ENCODE measurements around the gene LRRC30.

The LRRC30 gene

GRCh38 chr18:7242926-7243325 is 12.0 kb downstream of the LRRC30 start:
- no peak for DNase-seq

DNA sequence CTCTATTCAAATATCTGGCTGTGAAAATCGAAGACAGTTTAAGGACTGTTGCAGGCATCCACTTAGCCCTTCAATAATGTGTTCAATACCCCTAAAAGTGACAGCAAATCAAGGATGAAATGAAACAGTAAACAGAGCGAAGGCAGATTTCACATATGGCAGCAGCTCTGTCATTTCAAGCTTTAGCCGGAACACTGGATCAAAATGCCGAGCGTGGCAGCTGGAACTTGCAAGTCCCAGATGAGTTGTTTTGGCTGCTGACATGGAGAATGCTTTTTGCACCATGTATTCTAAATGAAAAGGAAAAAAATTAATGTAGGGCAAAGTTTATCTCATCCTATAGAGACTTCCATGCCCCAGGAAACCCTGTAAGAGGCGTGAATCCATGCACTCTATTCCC is 18.0 kb downstream of the LRRC30 start:
- DNase-seq: peak; percentile 57

DNA sequence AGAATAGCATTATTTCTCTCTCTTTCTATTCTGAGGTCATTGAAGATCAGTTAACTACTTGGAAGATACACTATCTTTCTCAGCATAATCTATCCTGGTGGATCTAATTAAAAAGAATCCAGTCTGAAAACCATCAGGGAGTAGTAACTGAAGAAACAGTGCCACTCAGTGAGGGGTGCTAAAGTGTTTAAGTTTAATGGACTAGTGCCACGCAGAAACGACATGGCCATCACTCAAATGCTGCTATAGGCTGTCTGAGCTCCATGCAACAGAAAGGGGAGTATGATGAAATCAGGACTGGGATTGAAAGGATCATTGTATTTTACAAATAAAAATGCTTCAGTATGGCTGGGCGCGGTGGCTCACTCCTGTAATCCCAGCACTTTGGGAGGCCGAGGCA is 23.3 kb downstream of the LRRC30 start:
- no peak for DNase-seq

DNA sequence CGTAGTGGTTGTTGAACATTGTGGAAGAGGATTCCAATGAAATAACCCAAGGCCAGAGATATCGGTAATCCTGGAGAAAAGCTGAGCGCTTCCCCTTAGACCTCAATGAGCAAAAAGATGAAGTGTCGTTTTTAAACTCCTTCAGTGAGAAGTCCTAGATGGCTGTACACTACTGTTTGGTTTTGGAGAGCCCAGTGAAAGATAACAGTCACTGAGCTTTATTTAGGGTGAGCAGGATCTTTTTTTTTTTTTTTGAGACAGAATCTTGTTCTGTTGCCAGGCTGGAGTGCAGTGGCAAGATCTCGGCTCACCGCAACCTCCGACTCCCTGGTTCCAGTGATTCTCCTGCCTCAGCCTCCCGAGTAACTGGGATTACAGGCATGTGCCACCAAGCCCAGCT is 24.2 kb downstream of the LRRC30 start:
- no peak for DNase-seq

GRCh38 chr18:7255643-7256042 is 24.8 kb downstream of the LRRC30 start:
- DNase-seq: no peak

DNA sequence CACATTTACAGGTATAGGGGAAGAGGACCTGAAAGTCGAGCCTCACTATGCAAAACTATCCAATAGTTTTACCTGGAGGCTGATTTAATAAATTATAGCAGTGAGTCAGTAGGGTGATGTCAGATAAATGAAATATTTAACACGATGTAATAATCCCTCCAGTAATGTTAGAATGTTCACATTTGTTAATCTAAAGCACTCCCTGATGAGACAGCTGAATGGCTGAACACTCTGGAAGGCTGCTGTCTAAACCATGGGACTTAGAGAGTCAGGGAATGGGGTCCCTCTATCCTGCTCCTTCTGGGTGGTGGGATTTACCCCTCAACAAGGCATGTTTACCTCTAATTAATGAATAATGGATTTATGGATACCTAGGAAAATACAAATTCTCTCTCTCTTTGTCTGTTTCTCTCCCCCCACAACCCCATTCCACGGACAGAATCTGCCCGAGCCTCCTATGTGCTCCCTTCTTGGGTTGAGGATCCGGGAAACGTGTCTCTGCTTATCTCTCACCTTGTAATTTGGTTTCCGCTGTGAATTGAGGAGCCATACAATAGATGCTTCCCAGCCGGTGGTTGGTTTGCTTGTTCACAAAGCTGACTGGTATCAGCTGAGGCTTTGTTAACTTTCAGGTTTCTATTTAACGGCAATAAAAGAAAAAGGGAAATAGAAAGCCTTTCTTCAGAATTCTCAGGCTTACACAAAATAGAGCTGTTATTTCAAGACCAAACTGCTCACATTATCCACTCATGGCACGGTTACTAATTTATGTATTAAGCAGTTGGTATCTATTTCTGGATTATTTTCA is 25.9 kb downstream of the LRRC30 start:
- DNase-seq: no peak

GRCh38 chr18:7257426-7257740 is 26.5 kb downstream of the LRRC30 start:
- no peak for DNase-seq

- peak; percentile 21 for DNase-seq
Measured at GRCh38 chr18:7259475-7259874, 28.6 kb downstream of the LRRC30 start.

DNA sequence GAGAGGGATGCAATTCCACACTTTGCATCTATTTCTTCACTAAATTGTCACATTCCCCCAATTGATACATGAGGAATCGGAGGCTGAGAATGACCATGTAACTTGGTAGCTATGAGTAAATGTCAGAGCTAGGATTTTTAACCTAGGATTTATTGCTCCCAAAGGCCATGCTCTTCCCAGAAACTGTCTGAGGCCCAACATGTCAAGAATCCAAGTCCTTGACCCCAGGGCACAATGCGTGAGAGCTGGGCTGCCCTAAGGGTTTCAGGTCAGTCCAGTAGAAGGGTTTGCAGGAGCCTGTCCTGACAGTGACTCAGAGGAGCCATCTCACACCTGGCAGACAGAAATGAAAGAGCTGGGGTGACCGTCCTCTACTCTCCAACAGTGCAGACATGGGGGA is 30.3 kb downstream of the LRRC30 start:
- no peak for DNase-seq

DNA sequence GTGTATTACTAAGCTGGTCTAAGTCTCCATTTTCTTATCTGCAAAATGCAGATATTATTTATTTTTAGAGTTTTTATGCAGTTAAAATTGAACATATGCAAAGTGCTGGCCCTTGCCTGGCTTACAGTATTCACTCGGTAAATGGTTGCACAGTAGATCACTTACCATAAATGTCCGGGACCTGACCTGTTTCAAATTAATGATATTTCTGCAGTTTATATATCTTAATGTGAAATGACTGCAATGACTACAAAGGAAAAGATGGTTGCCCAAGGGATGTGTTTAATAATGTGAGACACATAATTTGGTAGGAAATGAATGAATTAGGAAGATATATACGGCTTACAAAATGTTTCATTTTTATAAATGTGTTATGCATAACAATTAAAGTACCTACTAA is 37.1 kb downstream of the LRRC30 start:
- no peak for DNase-seq

DNA sequence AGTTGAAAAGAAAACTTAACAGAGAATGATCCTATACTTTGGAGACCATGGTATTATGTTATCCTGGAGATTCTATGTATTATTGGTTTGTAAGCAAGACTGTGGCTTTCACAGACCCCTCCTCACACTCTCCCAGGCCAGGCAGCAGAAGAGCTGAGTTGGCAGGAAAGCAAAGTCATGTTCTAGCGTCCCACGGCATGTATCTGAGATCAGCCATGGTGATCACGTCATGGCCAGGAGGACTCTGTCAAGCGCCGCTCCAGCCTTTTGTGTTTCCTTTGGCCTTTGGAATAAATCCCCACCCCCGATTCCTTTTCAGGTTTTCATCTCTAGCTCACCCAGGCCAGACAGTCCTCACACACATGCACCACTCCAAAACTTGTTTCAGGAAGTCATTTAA is 39.1 kb downstream of the LRRC30 start:
- no peak for DNase-seq

DNA sequence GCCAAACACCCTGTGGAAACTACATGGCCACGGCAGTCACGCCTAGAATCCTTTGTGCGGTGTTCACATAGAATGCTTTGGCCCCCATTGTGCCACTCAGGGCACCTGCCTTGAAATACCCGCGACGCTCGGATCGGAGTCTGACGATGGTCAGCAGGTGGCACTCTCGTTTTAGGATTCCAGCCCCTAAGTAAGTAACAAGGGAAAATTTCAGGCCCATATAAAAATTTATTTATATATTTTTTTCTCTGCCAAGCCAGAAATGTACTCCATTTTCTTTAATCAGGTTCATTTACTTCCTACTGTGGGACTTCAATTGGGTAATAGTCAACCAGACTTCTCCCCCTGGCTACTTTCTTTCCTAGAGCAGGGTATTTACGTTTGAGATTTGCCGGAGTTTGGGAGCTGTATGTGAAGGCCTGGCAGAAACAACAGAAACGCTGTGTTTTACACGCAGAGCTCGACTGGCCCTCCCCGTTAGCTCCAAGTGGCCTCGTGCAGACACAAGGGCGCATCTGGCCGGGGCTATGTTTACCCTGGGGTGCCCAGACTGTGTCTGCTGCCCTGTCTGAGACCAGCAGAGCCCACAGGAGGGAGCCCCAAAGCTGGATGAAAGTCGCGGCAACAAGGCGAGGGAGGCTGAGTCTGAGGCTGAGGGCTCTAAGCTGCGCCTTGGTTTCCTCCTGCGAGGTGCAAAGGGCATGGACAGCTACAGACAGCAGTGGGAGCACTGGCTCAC is 41.6 kb downstream of the LRRC30 start:
- peak; percentile 69 for DNase-seq

DNA sequence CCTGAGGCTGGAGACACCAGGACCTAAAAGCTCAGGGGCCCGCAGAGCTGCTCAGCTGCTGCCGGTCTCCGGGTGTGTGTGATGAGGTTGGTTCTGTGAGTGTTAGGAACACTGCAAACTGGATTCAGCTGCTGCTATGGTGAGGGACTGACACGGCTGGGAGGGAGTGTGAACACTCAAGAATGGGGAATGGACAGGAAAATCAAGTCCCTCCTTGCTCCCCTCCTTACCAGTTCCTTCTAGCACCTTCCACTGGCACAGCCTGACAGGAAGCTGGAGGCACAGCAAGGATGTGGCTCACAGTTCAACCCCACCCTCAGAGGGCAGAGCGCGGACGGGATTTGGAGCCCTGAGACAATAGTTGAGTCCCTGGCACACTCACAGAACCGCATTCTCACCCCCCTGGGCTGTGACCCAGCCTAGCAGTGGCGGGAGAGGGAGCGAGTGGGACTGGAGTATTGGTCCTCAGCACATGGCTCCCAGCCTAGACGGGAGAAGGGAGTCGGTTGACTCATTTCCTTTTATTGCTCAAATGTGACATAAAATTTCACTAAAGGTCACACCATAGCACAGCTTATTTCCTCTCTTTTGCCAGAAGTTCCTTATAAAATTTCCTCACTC is 42.5 kb downstream of the LRRC30 start:
- peak; percentile 35 for DNase-seq

DNA sequence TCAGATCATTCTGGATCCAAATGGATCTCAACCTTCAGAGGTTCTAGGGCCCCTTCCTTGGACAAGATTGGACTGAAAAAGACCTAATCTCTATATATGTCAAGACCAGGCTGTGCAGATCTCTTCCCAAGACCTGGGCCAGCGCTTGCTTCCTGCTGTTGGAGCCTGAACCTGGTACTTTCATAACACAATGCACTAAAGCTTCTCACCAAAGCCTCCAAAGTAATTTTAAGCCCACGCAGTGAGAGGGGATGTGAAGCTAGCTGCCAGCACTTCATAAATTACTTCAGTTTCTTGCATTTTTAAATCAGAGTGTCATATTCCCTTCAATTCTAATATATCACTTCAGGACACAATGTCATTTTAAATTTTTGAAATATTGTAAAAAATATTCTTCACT is 50.7 kb downstream of the LRRC30 start:
- no peak for DNase-seq
